ENCODE data around the gene SLC7A5. TPM values are rescaled to one million over a fixed set of nuclear protein-coding genes. Genes with fewer than 3 reads are reported as not detected.
A peak's percentile ranks its signal among the peaks of the same experiment; 100 is the strongest.
"Not testable (repeated sequence)": the region's sequence is repeated elsewhere in the genome, so short reads cannot be mapped to it uniquely, and the experiment has no call there.

Gene SLC7A5
- total RNA-seq, 1 donor from 2014 or later: 7.6 TPM

DNA sequence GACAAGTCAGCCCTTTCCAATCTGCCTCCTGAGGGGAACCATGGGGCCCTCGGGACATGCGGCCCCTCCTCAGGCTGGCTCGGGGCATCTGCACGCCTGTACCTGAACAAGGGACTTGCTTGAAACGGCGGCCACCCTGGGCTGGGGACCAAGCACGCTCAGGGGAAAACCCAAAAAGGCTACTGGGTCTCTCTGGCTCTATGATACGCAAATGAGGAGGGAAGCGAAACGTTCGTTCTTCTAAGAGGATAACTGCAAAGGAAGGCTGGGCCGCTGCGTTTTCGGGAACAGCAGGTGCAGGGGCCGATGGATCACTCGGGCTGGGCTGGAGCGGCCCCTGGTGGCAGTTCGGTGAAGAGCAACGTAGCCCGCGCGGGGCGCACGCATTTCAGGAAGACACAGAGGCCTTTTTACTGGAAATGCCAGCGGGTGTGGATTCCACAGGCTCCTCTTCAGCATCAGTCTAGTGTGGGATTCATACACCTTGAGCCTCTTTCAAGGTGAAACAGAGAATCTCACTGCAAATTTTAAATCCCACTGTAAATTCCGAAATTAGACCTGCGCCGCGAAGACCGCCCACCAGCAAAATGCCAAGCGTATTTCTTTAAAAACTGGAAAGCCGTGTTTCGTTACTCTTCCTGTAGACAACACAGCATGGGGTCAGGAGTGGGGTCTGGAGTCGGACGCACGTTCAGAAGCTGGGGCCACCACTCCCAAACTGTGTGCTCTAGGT, 40.1 kb upstream of the SLC7A5 start:
- peak in 1 of 2 donors; percentile 90 for DNase-seq (ENCODE audit: low spot score in 2 of 2)
- TF ChIP-seq, protein P1, sequence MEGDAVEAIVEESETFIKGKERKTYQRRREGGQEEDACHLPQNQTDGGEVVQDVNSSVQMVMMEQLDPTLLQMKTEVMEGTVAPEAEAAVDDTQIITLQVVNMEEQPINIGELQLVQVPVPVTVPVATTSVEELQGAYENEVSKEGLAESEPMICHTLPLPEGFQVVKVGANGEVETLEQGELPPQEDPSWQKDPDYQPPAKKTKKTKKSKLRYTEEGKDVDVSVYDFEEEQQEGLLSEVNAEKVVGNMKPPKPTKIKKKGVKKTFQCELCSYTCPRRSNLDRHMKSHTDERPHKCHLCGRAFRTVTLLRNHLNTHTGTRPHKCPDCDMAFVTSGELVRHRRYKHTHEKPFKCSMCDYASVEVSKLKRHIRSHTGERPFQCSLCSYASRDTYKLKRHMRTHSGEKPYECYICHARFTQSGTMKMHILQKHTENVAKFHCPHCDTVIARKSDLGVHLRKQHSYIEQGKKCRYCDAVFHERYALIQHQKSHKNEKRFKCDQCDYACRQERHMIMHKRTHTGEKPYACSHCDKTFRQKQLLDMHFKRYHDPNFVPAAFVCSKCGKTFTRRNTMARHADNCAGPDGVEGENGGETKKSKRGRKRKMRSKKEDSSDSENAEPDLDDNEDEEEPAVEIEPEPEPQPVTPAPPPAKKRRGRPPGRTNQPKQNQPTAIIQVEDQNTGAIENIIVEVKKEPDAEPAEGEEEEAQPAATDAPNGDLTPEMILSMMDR (IDR thresholded peaks at IDR 0.05): peak; percentile 86 to 94 (median 93)
- peaks cover 0 to 12% of the 10 kb centered on the region in 2 donors for H3K4me1 ChIP-seq
- not testable (repeated sequence) for H3K4me3 ChIP-seq, H3K27me3 ChIP-seq, H3K36me3 ChIP-seq, H3K27ac ChIP-seq, H3K9me3 ChIP-seq
- intact Hi-C loops (cut with DNase I): loop anchor here (1.0 kb wide), 3 partner anchors 38 to 131 kb away; no protein-coding TSS in a partner anchor

DNA sequence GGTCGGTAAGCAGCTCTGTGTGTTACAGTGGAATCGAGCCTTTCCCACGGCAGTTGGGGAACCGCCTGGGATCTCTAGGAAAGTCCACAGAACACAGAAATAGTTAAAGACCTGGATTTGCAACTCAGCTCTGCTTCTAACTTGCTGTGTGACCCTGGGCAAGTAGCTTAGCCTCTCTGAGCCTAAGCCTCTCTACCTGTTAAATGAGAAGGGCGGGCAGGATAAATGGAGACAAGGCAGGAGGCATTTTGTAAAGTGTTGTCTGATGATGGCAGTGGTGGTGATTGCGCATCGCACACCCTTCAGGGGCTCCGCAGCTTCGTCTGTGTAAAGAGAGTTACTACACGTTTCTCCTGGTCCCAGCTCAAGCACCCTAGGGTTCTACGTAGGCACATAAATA, 38.8 kb upstream of the SLC7A5 start:
- H3K27me3 ChIP-seq; DNase-seq (ENCODE audit: low spot score in 2 of 2); H3K9me3 ChIP-seq; H3K36me3 ChIP-seq; H3K27ac ChIP-seq; H3K4me3 ChIP-seq; intact Hi-C loops (cut with DNase I): not testable (repeated sequence)
- H3K4me1 ChIP-seq: peaks cover 0 to 12% of the 10 kb centered on the region in 2 donors

DNA sequence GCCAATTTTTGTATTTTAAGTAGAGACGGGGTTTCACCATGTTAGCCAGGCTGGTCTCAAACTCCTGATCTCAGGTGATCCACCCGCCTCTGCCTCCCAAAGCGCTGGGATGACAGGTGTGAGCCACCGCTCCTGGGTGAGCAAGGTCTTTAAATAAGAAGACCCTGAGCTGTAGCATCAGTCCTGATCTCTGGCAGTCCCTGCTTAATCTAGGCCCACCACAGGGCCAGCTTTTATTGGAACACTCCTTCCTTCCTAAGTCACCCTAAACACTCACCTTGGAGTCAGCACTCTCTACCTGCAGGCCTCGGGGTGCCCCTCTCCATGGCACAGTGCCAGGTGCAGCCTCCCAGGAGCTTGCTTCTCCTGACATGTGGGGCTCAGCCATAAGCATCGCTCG, 36.2 kb upstream of the SLC7A5 start:
- H3K36me3 ChIP-seq; H3K27ac ChIP-seq; intact Hi-C loops (cut with DNase I); H3K4me1 ChIP-seq; H3K9me3 ChIP-seq; H3K27me3 ChIP-seq; H3K4me3 ChIP-seq; DNase-seq (ENCODE audit: low spot score in 2 of 2): not testable (repeated sequence)

DNA sequence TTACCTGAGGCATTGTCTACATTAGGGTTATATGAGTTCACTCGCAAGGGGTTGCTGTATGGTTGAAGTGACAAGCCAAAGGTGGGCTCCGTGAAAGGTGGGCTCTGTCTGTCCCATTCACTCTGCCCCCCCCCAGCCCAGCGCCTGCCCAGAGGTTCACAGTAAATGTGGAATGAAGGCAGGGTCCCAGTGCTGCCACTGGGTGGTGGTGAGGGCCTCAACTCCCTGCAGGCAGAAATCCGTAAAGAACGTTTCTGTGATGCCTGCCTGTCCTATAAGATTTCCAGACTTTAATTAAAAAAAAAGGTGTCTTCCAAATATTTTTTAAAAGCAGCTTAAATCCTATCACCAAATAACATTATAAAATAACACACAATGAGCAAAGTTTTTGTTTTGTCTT, 35.7 kb upstream of the SLC7A5 start:
- DNase-seq (ENCODE audit: low spot score in 2 of 2); H3K9me3 ChIP-seq; H3K4me3 ChIP-seq; H3K4me1 ChIP-seq; H3K27ac ChIP-seq; intact Hi-C loops (cut with DNase I); H3K36me3 ChIP-seq; H3K27me3 ChIP-seq: not testable (repeated sequence)

DNA sequence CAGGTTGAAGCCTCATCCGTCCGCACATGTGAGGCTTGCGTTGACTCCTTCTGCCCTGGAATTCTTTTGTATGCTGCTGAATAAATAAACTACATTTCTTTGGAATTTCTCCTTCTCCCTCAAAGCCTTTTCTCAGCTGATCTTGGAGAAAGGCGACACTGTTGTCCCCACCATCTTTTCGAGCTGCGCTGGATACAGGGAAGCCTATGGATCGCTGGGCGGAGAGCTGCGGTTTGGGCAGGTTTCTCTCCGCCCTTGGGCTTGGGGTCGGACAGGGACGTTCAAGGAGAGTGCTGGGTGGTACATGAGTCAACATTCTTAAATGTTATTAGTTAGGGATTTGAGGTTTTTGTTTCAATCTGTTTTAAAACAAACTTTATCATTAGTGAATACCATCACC, 31.2 kb upstream of the SLC7A5 start:
- H3K27me3 ChIP-seq; H3K9me3 ChIP-seq; H3K36me3 ChIP-seq; H3K4me1 ChIP-seq; H3K4me3 ChIP-seq; intact Hi-C loops (cut with DNase I); DNase-seq (ENCODE audit: low spot score in 2 of 2); H3K27ac ChIP-seq: not testable (repeated sequence)

DNA sequence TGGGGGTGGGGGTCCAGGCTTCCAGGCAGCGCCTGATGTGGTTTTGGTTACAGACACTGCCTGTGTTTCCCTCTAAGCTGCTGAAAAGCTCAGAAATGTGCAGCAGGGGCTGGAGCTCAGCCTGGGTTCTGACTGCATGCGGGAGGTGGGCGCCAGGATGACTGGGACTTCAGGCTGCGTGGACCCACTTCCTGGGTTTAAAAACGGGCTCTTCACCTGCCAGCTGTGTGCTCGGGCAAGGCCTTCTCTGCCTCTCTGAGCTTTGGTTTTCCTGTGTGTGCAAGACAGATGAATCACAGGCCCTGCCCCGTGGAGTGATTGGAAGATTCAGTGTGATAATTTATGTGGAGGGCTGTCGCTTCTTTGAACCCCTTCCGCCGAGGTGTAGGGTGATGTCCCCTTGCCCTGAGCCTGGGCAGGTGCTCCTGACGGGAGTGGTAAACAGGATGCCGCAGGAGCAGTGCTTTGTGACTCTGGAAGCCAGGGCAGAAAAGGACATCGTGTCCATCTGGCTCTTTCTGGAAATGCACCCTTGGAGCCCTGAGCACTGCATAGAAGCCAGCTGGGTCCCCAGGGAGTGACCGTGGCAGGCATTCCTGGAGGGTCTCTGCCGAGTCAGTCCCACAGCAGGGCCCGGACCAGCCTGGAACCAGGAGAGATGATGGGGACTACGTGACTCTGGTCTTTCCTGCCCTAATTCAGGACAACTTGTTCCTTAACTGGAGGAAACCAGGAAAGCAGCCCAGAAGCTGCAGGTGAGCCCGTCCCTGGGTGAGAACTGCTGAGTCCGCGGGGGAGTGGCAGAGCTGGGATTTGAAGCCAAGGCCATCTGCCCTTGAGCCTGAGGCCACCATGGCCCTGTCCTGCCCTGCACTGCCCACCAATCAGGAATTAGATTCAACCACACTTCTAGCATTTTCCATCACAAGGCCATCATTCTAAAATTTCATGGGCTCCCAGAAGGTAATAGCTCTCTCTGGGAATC, 28.5 kb upstream of the SLC7A5 start:
- no peak overlapping the region for H3K4me3 ChIP-seq
- DNase-seq (ENCODE audit: low spot score in 2 of 2): peak in 1 of 2 donors; percentile 38
- H3K4me1 ChIP-seq: peaks cover 9 to 20% of the 10 kb centered on the region in 2 donors
- no peaks in the 10 kb centered on the region for H3K27me3 ChIP-seq
- H3K9me3 ChIP-seq: no peaks in the 10 kb centered on the region
- intact Hi-C loops (cut with DNase I): no loop called here
- no peaks in the 10 kb centered on the region for H3K36me3 ChIP-seq
- TF ChIP-seq, protein P1 (IDR thresholded peaks at IDR 0.05): no peak
- peak overlapping the region; percentile 59 to 70 for H3K27ac ChIP-seq

DNA sequence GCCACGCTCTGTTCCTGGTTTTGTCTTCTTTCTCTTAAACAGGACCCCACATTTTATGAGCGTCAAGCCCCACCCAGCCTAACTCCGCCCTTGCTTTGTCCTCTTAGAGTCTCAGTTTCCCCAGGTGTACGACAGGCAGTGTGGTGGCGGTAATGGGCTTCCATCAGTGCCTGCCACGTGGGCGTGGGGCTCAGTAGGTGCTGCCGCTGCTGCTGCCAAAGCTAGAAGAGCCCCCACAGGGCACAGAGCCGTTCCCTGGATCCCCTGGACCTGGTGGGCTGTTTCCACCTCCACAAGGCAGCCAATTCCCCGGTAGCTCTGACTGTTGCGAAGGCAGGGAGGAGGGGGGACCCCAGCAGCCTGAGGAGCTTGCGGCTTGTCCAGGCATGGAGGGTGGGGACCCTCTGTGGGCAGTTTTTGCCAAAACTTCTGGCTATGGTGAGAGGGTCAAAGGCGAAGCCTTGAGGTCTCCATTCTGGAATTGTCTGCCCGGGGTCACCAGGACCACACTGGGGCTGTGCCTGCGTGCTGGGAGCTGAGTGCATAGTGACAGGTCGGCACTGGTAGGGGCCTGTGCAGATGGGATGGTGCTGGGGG, 27.7 kb upstream of the SLC7A5 start:
- H3K27ac ChIP-seq: peak overlapping the region in 1 of 2 donors; percentile 70
- peaks cover 9 to 20% of the 10 kb centered on the region in 2 donors for H3K4me1 ChIP-seq
- DNase-seq (ENCODE audit: low spot score in 2 of 2); H3K36me3 ChIP-seq; H3K9me3 ChIP-seq; intact Hi-C loops (cut with DNase I); H3K27me3 ChIP-seq; H3K4me3 ChIP-seq: not testable (repeated sequence)

DNA sequence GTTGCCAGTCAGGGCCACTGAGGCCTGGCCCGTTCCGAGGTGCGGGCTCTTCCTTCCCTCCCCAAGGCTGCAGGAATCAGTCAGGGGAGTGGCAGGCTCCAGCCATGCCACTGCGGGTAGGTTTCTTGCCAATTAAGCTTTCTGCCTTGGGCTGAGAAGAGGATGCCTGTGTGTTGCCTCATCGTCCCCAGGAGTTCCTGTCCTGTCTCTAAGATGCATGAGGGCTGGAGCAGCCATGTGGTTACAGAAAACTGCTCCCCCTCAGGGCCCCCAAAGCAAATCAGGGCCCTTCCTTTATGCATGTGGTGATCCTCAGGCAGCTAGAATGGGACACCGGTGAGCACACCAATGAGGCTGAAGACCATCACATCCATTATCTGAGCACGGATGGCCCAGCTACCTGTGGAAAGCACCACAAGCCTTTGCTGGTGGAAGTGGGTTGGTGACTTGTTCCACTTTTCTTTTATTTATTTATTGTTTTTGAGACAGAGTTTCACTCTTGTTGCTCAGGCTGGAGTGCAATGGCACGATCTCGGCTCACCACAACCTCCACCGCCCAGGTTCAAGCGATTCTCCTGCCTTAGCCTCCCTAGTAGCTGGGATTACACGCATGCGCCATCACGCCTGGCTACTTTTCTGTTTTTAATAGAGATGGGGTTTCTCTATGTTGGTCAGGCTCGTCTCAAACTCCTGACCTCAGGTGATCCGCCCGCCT, 27.0 kb upstream of the SLC7A5 start:
- H3K4me3 ChIP-seq; H3K9me3 ChIP-seq; intact Hi-C loops (cut with DNase I); DNase-seq (ENCODE audit: low spot score in 2 of 2); H3K36me3 ChIP-seq; H3K27me3 ChIP-seq: not testable (repeated sequence)
- Histone ChIP-seq H3K27ac (peak overlapping the region in 1 of 2 donors; percentile 70), H3K4me1 (peaks cover 9 to 20% of the 10 kb centered on the region in 2 donors)
